Ishikawa (cell line): Measurements from ENCODE around the gene GADL1.

ENCODE experiments used
- CEBPB ChIP-seq: IDR thresholded peaks from 2 replicates; pipeline ENCODE4 v1.6.1; 2012
- EGR1 ChIP-seq: IDR thresholded peaks from 2 replicates; pipeline ENCODE4 v1.6.1; 2012
- EP300 ChIP-seq: IDR thresholded peaks from 2 replicates; pipeline ENCODE4 v1.6.1; 2012; ENCODE audit warnings: borderline replicate concordance
- FOXM1 ChIP-seq: IDR thresholded peaks from 2 replicates; pipeline ENCODE4 v1.6.1; 2012; ENCODE audit warnings: low read depth, borderline replicate concordance
- MAX ChIP-seq: IDR thresholded peaks from 2 replicates; pipeline ENCODE4 v1.6.1; 2012
- NFIC ChIP-seq: IDR thresholded peaks from 2 replicates; pipeline ENCODE4 v1.6.1; 2012
- RAD21 ChIP-seq: IDR thresholded peaks from 2 replicates; pipeline ENCODE4 v1.6.1; 2012; ENCODE audit warnings: low read depth
- REST ChIP-seq: IDR thresholded peaks from 2 replicates; pipeline ENCODE4 v1.6.1; 2012; ENCODE audit warnings: low read depth, mild to moderate bottlenecking
- TAF1 ChIP-seq: IDR thresholded peaks from 2 replicates; pipeline ENCODE4 v1.6.1; 2012; ENCODE audit warnings: low read depth, mild to moderate bottlenecking
- TCF12 ChIP-seq: IDR thresholded peaks from 2 replicates; pipeline ENCODE4 v1.6.1; 2012; ENCODE audit warnings: low read depth
- TEAD4 ChIP-seq: IDR thresholded peaks from 2 replicates; pipeline ENCODE4 v1.6.1; 2012
- USF1 ChIP-seq: IDR thresholded peaks from 2 replicates; pipeline ENCODE4 v1.6.1; 2012
- YY1 ChIP-seq: IDR thresholded peaks from 2 replicates; pipeline ENCODE4 v1.6.1; 2012; ENCODE audit warnings: low read depth
- ZBTB7A ChIP-seq: IDR thresholded peaks from 2 replicates; pipeline ENCODE4 v1.6.1; 2012; ENCODE audit warnings: low read depth

- TF ChIP-seq EP300 = no peak
- no peak for TF ChIP-seq NFIC
- no peak for TF ChIP-seq MAX
- TF ChIP-seq YY1 = no peak
- TF ChIP-seq CEBPB = no peak
- no peak for TF ChIP-seq REST
- no peak for TF ChIP-seq TEAD4
- TF ChIP-seq TAF1 = no peak
- no peak for TF ChIP-seq RAD21
- no peak for TF ChIP-seq FOXM1
- no peak for TF ChIP-seq USF1
- no peak for TF ChIP-seq ZBTB7A
- no peak for TF ChIP-seq EGR1
- no peak for TF ChIP-seq TCF12
These were observed 21.3 kb upstream of the GADL1 start for GRCh38 chr3:30915782-30916181.
